Body of pancreas (tissue), 4 donors: ENCODE data around the gene CCNI2.

Experiments used
- POLR2A ChIP-seq, 3 donors: fragments of 450-650 bp; IDR thresholded peaks; one replicate each; pipeline ENCODE4 v1.6.1; 2016; ENCODE audit warnings: antibody characterized with exemption in 3 of 3, mild to moderate bottlenecking in 2 of 3
- TF ChIP-seq, protein P1 (sequence below), 7 experiments: fragments of 450-650 bp in 4 of 7; fragments of 200-600 bp in 3 of 7; sonication (generic) in 3 of 7; IDR thresholded peaks; one replicate each; pipeline ENCODE4 v1.5.1; 2016 to 2019; ENCODE audit warnings: antibody characterized with exemption in 7 of 7

DNA sequence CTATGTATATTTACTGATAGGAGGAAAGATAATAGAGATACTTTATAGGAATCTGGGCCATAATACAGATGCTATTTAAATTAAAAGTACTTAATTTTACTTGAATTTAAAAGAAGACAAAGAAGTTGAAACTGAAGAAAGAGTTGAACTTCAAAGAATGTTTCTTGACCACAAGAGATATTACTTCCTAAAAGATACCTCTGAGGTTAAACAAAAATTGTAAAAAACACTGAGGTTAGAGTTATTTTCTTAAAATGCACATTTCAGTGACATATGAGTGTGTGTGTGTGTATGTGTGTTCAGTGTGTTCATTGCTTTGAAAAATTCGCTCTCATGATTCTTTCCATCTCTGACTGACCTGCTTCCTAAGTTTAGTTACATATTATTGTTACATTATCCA, 33.4 kb downstream of the CCNI2 start:
- TF ChIP-seq, protein P1, sequence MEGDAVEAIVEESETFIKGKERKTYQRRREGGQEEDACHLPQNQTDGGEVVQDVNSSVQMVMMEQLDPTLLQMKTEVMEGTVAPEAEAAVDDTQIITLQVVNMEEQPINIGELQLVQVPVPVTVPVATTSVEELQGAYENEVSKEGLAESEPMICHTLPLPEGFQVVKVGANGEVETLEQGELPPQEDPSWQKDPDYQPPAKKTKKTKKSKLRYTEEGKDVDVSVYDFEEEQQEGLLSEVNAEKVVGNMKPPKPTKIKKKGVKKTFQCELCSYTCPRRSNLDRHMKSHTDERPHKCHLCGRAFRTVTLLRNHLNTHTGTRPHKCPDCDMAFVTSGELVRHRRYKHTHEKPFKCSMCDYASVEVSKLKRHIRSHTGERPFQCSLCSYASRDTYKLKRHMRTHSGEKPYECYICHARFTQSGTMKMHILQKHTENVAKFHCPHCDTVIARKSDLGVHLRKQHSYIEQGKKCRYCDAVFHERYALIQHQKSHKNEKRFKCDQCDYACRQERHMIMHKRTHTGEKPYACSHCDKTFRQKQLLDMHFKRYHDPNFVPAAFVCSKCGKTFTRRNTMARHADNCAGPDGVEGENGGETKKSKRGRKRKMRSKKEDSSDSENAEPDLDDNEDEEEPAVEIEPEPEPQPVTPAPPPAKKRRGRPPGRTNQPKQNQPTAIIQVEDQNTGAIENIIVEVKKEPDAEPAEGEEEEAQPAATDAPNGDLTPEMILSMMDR (IDR thresholded peaks at IDR 0.05) = no peak
- TF ChIP-seq POLR2A (IDR thresholded peaks at IDR 0.05) = no peak
